ENCODE data around the gene AKAP13.
"Not testable (repeated sequence)": the region's sequence is repeated elsewhere in the genome, so short reads cannot be mapped to it uniquely, and the experiment has no call there.

Gene AKAP13

DNA sequence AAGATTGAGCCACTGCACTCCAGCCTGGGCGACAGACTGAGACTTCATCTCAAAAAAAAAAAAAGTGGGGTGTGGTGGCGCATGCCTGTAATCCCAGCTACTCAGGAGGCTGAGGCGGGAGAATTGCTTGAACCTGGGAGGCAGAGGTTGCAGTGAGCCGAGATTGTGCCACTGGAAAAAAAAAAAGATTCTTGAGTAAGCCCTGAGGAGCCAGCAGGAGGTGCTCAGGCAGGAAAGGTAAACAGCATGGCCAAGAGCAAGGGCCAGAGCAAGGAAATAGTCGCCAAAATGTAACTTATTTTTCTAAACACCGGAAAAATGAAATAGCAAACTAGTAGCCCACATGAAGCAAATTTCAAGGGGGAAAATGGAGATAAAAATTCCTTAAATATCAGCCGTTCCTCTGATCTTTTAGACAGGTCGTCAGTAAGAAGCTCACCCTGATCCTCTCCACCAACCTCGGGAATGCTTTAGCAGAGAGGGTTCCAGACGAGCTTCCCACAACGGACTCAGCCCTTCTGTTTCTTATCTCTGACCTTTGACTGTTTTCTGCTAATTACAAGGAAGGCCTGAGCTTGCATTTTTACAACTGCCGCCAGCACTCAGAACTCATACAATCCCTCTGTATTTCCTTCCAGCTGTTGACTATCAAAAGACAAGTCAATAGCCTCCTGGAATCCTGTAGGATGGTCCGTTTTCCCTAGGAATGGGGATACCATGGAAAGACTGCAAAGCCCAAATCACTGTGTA lies 45.0 kb upstream of the AKAP13 start:
- no peak overlapping the region for H3K4me3 ChIP-seq (ENCODE audit: low read depth, low read length)
- DNase-seq (ENCODE audit: low read depth, low spot score): no peak
- ChIA-PET CTCF (interaction anchor here (0.7 to 0.8 kb wide), 2 partner anchors 170 to 247 kb away, joined by 3 to 4 read pairs; no protein-coding TSS in a partner anchor), POLR2A (no interaction called here)
- TF ChIP-seq, protein P1, sequence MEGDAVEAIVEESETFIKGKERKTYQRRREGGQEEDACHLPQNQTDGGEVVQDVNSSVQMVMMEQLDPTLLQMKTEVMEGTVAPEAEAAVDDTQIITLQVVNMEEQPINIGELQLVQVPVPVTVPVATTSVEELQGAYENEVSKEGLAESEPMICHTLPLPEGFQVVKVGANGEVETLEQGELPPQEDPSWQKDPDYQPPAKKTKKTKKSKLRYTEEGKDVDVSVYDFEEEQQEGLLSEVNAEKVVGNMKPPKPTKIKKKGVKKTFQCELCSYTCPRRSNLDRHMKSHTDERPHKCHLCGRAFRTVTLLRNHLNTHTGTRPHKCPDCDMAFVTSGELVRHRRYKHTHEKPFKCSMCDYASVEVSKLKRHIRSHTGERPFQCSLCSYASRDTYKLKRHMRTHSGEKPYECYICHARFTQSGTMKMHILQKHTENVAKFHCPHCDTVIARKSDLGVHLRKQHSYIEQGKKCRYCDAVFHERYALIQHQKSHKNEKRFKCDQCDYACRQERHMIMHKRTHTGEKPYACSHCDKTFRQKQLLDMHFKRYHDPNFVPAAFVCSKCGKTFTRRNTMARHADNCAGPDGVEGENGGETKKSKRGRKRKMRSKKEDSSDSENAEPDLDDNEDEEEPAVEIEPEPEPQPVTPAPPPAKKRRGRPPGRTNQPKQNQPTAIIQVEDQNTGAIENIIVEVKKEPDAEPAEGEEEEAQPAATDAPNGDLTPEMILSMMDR (IDR thresholded peaks at IDR 0.05; ENCODE audit: insufficient read depth, low read length, missing control alignments): no peak

DNA sequence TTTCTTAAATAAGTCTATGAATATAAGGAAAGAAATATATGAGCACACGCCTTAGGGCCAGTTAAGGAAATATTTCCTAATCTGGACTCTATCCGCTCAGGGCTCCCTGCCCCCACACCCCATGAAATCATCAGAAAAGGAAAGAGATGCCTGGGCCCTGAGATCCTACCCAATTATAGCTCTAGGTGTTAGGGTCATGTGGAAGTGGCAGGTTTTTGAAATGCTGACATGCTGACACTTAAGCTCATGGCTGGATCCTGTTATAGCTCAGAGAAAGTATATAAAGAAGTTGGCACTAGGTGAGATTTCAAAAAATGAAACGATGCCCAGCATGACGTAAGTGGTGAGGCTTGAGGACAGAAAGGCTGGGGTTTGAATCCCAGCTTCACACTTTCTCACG lies 43.5 kb upstream of the AKAP13 start:
- CTCF ChIA-PET: interaction anchor here (0.8 to 2.1 kb wide), 4 partner anchors 13 to 168 kb away, joined by 3 to 5 read pairs (median 4); no protein-coding TSS in a partner anchor
- POLR2A ChIA-PET: no interaction called here
- no peak for DNase-seq (ENCODE audit: low read depth, low spot score)
- no peak overlapping the region for H3K4me3 ChIP-seq (ENCODE audit: low read depth, low read length)
- TF ChIP-seq, protein P1 (IDR thresholded peaks at IDR 0.05; ENCODE audit: insufficient read depth, low read length, missing control alignments): no peak

DNA sequence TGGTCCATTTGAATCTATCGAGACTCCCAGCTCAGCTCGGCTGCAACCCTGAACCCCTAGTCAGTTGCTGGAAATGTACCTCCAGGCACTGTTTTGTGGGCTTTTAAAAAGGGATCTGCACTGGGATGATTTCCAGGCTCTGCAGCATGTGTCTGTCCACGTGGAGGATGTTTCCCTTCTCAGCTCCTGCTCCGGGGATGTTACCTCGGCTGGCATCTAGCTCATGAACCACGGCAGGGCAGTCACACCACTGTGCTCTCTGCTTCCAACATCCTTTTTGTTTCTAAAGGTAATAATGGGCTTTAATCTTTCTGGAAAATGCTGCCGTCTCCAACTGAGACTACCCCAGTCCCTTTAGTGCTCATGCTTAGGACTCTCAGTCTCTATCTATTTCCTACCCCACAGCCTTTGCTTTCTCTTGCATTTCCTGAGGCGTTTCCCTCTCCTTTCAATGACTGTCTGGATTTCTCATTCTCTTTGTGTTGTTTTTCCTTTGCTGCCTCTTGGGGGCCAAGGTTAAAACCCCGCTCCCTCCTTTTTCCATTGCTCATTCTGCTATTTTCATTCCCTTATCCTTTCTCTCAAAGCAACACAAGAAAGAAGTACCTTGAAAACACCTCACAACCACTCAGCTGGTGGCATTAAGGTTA lies 42.9 kb upstream of the AKAP13 start:
- ChIA-PET POLR2A (no interaction called here), CTCF (interaction anchor here (0.8 to 2.1 kb wide), 5 partner anchors 12 to 167 kb away, joined by 3 to 5 read pairs (median 3); no protein-coding TSS in a partner anchor)
- no peak overlapping the region for H3K4me3 ChIP-seq (ENCODE audit: low read depth, low read length)
- TF ChIP-seq, protein P1 (IDR thresholded peaks at IDR 0.05; ENCODE audit: insufficient read depth, low read length, missing control alignments): no peak
- no peak for DNase-seq (ENCODE audit: low read depth, low spot score)

DNA sequence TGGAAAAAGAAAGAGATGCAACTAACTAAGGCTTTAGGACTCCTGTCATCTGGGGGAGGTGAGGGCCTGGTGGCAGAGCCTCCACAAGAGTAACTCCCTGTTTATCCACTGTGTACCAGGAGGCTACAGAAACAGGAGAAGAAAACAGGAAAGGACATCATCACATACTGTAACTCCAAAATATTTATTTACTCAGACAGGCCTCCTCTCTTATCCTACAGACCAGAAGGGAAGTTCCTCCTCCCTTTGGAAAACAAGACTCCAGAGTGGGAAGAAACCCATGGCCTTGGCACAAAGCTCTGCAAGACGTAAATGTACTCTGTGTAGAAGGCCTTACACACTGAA lies 40.1 kb upstream of the AKAP13 start:
- TF ChIP-seq, protein P1 (IDR thresholded peaks at IDR 0.05; ENCODE audit: insufficient read depth, low read length, missing control alignments): no peak
- POLR2A ChIA-PET: no interaction called here
- no peak for DNase-seq (ENCODE audit: low read depth, low spot score)
- CTCF ChIA-PET: interaction anchor here (1.5 to 2.8 kb wide), 3 partner anchors 10 to 769 kb away, joined by 3 to 13 read pairs (median 3); no protein-coding TSS in a partner anchor
- no peak overlapping the region for H3K4me3 ChIP-seq (ENCODE audit: low read depth, low read length)

DNA sequence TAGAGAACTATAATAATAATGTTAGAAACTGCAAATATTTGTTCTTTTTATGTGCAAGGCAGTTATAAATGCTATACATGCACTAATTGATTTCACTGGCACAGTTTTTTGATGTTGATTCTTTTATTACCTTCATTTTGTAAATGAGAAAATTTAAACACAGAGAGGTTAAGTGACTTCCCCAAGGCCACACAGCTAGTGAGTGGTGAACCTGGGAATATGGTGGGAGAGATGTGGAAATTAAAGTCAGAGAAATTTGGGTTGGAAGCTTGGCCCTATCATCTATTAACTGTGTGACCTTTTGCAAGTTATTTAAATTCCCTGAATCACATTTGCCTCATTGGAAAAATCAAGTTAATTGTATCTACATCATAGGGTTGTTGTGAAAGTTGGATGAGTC lies 39.6 kb upstream of the AKAP13 start:
- H3K4me3 ChIP-seq (ENCODE audit: low read depth, low read length): no peak overlapping the region
- ChIA-PET CTCF (interaction anchor here (1.5 to 2.8 kb wide), 2 partner anchors 10 to 770 kb away, joined by 3 to 13 read pairs; no protein-coding TSS in a partner anchor), POLR2A (no interaction called here)
- TF ChIP-seq, protein P1 (IDR thresholded peaks at IDR 0.05; ENCODE audit: insufficient read depth, low read length, missing control alignments): no peak
- no peak for DNase-seq (ENCODE audit: low read depth, low spot score)

DNA sequence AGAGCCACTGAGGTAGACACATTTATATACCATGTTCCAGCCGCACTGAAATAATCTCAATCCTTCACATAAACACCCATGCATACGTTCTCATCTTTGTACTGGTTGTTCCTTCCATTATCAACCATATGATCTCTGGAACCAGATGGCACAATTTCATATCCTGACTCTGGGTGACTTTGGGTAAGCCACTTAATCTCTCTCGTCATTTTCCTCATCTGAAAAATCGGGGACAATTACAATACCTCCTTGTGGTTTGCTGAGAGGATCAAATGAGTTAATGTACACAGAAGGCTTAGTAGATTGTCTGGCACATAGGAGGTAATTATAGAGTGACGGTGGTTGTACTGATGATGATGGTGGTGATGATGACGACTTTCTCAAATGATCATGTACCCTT lies 38.2 kb upstream of the AKAP13 start:
- POLR2A ChIA-PET; DNase-seq (ENCODE audit: low read depth, low spot score); CTCF ChIA-PET; H3K4me3 ChIP-seq (ENCODE audit: low read depth, low read length): not testable (repeated sequence)

DNA sequence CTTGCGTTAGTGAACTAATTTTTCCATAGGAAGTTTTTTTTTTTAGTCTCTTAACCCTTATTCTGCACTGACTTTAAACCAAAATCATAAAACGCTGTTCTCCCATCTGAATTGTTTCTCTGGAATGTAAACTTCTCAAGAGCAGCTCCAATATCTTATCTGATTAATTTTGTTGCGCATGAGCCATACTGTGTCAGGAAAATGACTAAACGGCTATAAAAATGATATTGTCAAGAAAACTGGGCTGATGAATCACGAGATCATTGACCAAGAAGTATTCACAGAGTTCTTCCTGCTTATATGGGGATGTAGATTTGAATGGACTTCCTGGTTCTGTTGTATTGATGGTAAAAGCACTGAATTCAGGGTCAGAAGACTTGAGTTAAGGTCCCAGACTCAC lies 37.0 kb upstream of the AKAP13 start:
- ChIA-PET CTCF (interaction anchor here (1.2 kb wide), 1 partner anchor 12 kb away, joined by 5 read pairs; no protein-coding TSS in a partner anchor), POLR2A (interaction anchor here (0.7 kb wide), 1 partner anchor 10 kb away, joined by 3 read pairs; no protein-coding TSS in a partner anchor)
- DNase-seq (ENCODE audit: low read depth, low spot score): peak; percentile 80
- not testable (repeated sequence) for H3K4me3 ChIP-seq (ENCODE audit: low read depth, low read length)

DNA sequence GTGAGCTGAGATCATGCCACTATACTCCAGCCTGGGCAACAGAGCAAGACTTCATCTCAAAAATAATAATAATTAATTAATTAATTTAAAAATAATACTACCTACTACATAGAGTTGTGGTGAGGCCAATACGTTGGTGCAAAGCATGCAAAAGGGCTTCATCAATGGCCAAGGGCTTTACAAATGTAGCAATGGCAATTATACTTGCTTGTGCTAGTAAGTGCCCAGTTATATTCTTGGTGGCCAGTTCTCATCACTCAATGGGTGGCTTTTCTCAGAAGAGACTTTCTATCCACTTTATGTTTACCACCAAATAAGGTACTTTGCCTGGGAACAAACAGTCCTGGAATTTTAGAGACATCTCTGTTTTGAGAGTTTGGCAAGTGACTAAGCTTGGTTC lies 36.2 kb upstream of the AKAP13 start:
- POLR2A ChIA-PET; DNase-seq (ENCODE audit: low read depth, low spot score); H3K4me3 ChIP-seq (ENCODE audit: low read depth, low read length): not testable (repeated sequence)
- CTCF ChIA-PET: interaction anchor here (0.7 to 0.9 kb wide), 2 partner anchors 11 to 68 kb away, joined by 3 read pairs; no protein-coding TSS in a partner anchor

DNA sequence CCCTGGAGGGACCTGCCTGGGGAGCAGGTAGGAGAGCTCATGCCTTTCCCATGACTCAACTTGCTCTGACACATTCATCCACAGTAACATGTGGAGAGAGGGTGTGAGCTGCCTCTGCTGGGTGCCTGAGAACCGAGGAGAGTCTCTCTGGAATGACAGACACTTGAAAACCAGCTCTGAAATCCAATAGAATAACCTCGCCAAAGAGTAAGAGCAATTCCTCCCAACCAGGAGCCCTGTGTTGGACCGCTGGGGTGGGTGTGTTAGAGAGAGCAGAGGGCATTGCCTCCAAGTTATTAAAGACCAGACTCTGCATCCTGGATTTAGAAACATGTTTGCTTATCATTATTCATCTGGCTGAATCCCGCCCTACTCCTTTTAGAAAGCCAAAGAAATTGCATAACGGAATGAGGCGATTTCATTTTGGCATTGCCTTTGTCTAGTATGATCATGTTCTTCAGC lies 35.7 kb upstream of the AKAP13 start:
- DNase-seq (ENCODE audit: low read depth, low spot score); POLR2A ChIA-PET; H3K4me3 ChIP-seq (ENCODE audit: low read depth, low read length): not testable (repeated sequence)
- CTCF ChIA-PET: interaction anchor here (0.7 to 0.9 kb wide), 2 partner anchors 11 to 68 kb away, joined by 3 read pairs; no protein-coding TSS in a partner anchor

DNA sequence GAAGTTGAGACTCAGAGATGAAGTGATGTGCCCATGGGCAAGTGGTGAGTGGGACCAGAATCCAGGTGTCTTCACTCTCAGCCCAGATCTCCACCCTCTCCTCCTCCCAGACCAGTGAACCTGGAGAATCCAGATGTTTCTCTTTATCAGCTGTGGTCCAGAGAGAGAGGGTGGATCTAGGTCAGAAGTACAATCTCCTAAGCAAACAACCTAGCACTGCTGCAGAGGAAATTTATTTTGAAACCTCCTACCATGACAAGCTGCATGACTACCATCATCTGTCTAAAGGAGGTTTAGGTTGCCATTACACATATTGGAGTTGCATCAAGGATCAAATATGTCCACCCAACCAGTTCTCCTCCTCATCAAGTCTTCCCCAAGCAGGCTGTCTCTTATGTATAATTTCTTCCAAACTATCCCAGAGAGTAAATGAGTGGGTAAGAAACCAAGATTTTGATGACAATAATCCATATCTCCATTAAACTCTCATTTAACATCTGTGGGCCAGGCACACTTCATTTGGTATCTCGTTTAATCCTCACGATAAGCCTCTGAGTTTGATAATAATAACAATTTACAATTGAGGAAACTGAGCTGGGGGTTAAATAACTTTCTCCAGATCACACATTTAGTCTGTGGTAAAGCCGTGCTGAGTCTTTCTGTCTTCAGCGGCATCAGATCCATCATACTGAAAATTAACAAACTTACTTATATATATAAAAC lies 35.0 kb upstream of the AKAP13 start:
- H3K4me3 ChIP-seq (ENCODE audit: low read depth, low read length); DNase-seq (ENCODE audit: low read depth, low spot score); POLR2A ChIA-PET; CTCF ChIA-PET: not testable (repeated sequence)
